Central memory CD8-positive, alpha-beta T cell (primary cell): ENCODE data around the gene CLSTN2.

ENCODE experiments used
- ATAC-seq: fragments of 150-1000 bp; cut with Tn5 transposase; replicated peaks from 2 replicates; pipeline ENCODE4 v1.10.0; 2022; ENCODE audit warnings: mild to moderate bottlenecking, moderate FRiP score, moderate number of reproducible peaks; ENCODE audit not compliant: poor library complexity, severe bottlenecking; ENCODE audit errors: extremely low read depth
- DNase-seq, 2 donors: peaks; one replicate each; pipeline ENCODE4 v3.0.0; 2021; ENCODE audit warnings: low spot score in 2 of 2
- H3K27ac Mint-ChIP-seq: one replicate; pipeline ENCODE4 v1.8.0; 2022; ENCODE audit warnings: low read depth, mild to moderate bottlenecking, moderate library complexity, mixed read lengths
- H3K27me3 Mint-ChIP-seq: one replicate; pipeline ENCODE4 v1.8.0; 2022; ENCODE audit warnings: mixed read lengths
- H3K36me3 Mint-ChIP-seq: one replicate; pipeline ENCODE4 v1.8.0; 2022; ENCODE audit warnings: mild to moderate bottlenecking, moderate library complexity, mixed read lengths; ENCODE audit not compliant: insufficient read depth
- H3K4me1 Mint-ChIP-seq: one replicate; pipeline ENCODE4 v1.8.0; 2022; ENCODE audit warnings: mixed read lengths
- H3K4me3 Mint-ChIP-seq: one replicate; pipeline ENCODE4 v1.8.0; 2022; ENCODE audit warnings: mild to moderate bottlenecking, moderate library complexity, mixed read lengths
- H3K9me3 Mint-ChIP-seq: one replicate; pipeline ENCODE4 v1.8.0; 2022; ENCODE audit warnings: mixed read lengths

CLSTN2 gene

GRCh38 chr3:140236836-140237501 lies 302.0 kb downstream of the CLSTN2 start:
- H3K27ac Mint-ChIP-seq, result no peak overlapping the region
- DNase-seq (no peak), ATAC-seq (no peak)
- peaks cover 4% of the 10 kb centered on the region for H3K9me3 Mint-ChIP-seq
- H3K4me1 Mint-ChIP-seq, result no peaks in the 10 kb centered on the region
- no peaks in the 10 kb centered on the region for H3K36me3 Mint-ChIP-seq
- peaks cover 9% of the 10 kb centered on the region for H3K27me3 Mint-ChIP-seq
- H3K4me3 Mint-ChIP-seq, result no peak overlapping the region

DNA sequence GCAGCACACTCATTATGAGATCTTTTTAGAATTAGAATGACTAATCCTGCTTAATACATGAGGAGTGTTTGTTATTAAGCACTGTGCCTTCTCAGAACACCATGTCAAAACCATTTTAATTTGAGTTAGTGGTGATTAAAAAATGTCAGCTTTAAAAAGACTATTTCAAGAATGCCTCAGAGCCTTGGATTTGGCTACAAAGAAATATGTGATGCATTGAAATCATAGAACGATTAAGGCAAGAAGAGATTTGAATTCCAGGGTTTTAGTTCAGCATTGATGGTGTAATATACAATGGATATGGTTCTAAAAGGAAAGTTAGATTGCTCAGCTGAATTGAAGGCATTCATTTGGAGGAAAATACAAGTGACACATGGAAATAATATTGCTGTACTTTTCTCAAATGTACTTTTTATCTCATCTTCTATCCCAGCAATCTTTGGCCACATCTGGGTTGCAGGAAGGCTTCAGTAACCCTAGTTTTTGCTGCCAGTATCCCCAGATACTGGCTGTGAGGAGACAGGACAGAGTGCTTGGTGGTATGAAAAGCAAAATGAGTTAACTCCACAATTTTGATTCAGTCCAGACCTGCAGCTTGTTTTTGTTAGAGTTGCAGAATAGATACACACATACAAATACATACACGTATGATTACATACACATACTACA lies 303.8 kb downstream of the CLSTN2 start:
- Mint-ChIP-seq H3K9me3 (no peaks in the 10 kb centered on the region), H3K27ac (no peak overlapping the region), H3K4me1 (no peaks in the 10 kb centered on the region), H3K27me3 (peaks cover 9% of the 10 kb centered on the region), H3K4me3 (no peak overlapping the region), H3K36me3 (no peaks in the 10 kb centered on the region)
- ATAC-seq, result no peak
- DNase-seq, result no peak

- Mint-ChIP-seq H3K36me3 (no peaks in the 10 kb centered on the region), H3K27me3 (no peaks in the 10 kb centered on the region), H3K4me1 (no peaks in the 10 kb centered on the region), H3K4me3 (no peak overlapping the region), H3K9me3 (no peaks in the 10 kb centered on the region), H3K27ac (no peak overlapping the region)
- DNase-seq (no peak), ATAC-seq (no peak)
These were observed 307.9 kb downstream of the CLSTN2 start for GRCh38 chr3:140242818-140243276.

DNA sequence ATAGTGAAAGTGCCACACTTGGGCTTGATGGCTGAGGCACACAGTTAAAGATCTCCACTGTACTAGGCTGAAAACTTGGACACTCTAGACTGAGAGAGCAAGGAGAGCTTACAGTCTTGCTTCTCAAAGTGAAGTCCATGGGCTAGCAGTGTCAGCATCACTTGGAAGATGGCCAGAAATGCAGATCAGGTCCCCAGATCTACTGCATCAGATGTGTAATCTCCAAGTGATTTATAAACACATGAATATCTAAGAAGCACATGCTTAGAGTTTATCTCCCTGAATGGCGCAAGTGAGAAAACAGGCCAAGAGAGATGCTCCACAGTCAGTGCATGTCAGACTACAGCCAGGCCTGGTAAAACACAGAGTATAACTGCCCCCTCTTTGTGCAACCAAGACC lies 308.6 kb downstream of the CLSTN2 start:
- H3K4me1 Mint-ChIP-seq, result no peaks in the 10 kb centered on the region
- H3K36me3 Mint-ChIP-seq, result no peaks in the 10 kb centered on the region
- H3K4me3 Mint-ChIP-seq, result no peak overlapping the region
- H3K27ac Mint-ChIP-seq, result no peak overlapping the region
- H3K27me3 Mint-ChIP-seq, result no peaks in the 10 kb centered on the region
- H3K9me3 Mint-ChIP-seq, result no peaks in the 10 kb centered on the region
- ATAC-seq (no peak), DNase-seq (no peak)

DNA sequence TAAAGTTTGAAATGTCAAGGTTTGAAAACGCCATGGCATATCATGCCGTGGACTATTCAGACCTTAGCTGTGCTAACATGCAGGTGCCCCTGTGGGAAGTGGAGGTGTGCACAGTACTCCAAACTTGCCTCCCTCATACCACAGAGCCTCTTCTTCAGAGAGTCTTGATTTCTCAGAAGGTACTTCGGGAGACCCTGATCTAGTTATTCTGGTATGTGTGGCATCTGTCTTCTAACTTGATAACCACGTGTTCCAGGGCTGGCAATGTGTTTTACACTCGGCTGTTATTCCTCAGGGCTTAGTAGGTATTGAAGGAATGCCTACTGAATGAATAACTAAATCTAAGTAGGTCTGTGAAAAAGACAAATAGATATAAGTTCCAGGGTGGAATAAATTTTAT lies 309.9 kb downstream of the CLSTN2 start:
- H3K4me3 Mint-ChIP-seq, result no peak overlapping the region
- no peaks in the 10 kb centered on the region for H3K27me3 Mint-ChIP-seq
- no peaks in the 10 kb centered on the region for H3K9me3 Mint-ChIP-seq
- ATAC-seq, result no peak
- H3K27ac Mint-ChIP-seq, result no peak overlapping the region
- no peaks in the 10 kb centered on the region for H3K36me3 Mint-ChIP-seq
- no peaks in the 10 kb centered on the region for H3K4me1 Mint-ChIP-seq
- DNase-seq, result no peak

DNA sequence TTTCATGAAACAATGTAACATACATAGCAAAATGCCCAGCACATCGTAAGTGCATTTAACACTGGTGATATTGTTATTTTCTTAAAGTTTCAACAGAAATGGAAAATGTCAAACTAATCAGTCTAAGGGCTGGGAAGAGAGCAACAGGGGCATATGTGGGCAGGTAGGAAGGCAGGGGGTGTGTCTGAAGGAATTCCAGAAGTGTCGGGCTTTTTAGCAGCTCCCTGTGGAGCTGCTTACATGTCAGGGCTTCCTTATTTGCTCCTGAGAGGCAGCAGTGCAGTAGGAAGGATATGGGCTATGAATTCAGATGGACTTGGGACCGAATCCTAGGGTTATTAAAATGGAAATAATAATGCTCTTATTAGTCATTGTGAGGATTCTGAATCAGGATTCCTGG lies 311.6 kb downstream of the CLSTN2 start:
- Mint-ChIP-seq H3K4me3 (no peak overlapping the region), H3K27ac (no peak overlapping the region), H3K36me3 (no peaks in the 10 kb centered on the region), H3K27me3 (no peaks in the 10 kb centered on the region), H3K4me1 (no peaks in the 10 kb centered on the region), H3K9me3 (no peaks in the 10 kb centered on the region)
- DNase-seq (no peak), ATAC-seq (no peak)

GRCh38 chr3:140247775-140248174 lies 312.8 kb downstream of the CLSTN2 start:
- no peak for DNase-seq
- no peak for ATAC-seq
- H3K4me3 Mint-ChIP-seq, result no peak overlapping the region
- no peaks in the 10 kb centered on the region for H3K4me1 Mint-ChIP-seq
- H3K36me3 Mint-ChIP-seq, result no peaks in the 10 kb centered on the region
- H3K9me3 Mint-ChIP-seq, result no peaks in the 10 kb centered on the region
- no peak overlapping the region for H3K27ac Mint-ChIP-seq
- H3K27me3 Mint-ChIP-seq, result no peaks in the 10 kb centered on the region

- no peaks in the 10 kb centered on the region for H3K36me3 Mint-ChIP-seq
- no peak overlapping the region for H3K27ac Mint-ChIP-seq
- H3K27me3 Mint-ChIP-seq, result no peaks in the 10 kb centered on the region
- H3K4me1 Mint-ChIP-seq, result no peaks in the 10 kb centered on the region
- DNase-seq (no peak), ATAC-seq (no peak)
- H3K4me3 Mint-ChIP-seq, result no peak overlapping the region
- H3K9me3 Mint-ChIP-seq, result no peaks in the 10 kb centered on the region
These were observed 314.2 kb downstream of the CLSTN2 start for GRCh38 chr3:140249188-140249587.

GRCh38 chr3:140250010-140250855 lies 315.2 kb downstream of the CLSTN2 start:
- Mint-ChIP-seq H3K27me3 (no peaks in the 10 kb centered on the region), H3K9me3 (no peaks in the 10 kb centered on the region), H3K4me3 (no peak overlapping the region), H3K4me1 (no peaks in the 10 kb centered on the region), H3K27ac (no peak overlapping the region), H3K36me3 (no peaks in the 10 kb centered on the region)
- no peak for ATAC-seq
- DNase-seq, result no peak

- Mint-ChIP-seq H3K4me1 (no peaks in the 10 kb centered on the region), H3K27ac (no peak overlapping the region), H3K27me3 (no peaks in the 10 kb centered on the region), H3K36me3 (no peaks in the 10 kb centered on the region), H3K4me3 (no peak overlapping the region), H3K9me3 (no peaks in the 10 kb centered on the region)
- DNase-seq (no peak), ATAC-seq (no peak)
These were observed 316.0 kb downstream of the CLSTN2 start for GRCh38 chr3:140250945-140251344.

DNA sequence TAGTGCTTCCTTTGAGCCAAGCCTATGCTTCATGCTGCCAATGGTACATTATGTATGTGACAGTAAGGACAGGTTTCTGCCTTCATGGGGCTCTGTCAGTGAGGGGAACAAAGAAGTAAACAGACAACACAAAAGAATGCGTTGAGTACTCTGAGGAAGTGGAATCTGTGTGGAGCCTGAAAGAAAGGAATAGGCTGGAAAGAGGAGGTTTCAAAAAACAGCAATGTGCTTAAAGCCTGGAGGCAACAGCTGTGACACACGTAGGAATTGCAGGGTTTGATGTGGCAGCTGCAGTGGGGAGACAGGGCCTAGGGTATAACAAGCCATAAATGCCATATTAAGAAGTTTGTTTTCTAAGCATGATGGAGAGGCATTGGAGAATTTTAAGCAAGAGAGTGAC lies 316.7 kb downstream of the CLSTN2 start:
- ATAC-seq (no peak), DNase-seq (no peak)
- Mint-ChIP-seq H3K27ac (no peak overlapping the region), H3K36me3 (no peaks in the 10 kb centered on the region), H3K9me3 (no peaks in the 10 kb centered on the region), H3K4me1 (no peaks in the 10 kb centered on the region), H3K27me3 (no peaks in the 10 kb centered on the region), H3K4me3 (no peak overlapping the region)

DNA sequence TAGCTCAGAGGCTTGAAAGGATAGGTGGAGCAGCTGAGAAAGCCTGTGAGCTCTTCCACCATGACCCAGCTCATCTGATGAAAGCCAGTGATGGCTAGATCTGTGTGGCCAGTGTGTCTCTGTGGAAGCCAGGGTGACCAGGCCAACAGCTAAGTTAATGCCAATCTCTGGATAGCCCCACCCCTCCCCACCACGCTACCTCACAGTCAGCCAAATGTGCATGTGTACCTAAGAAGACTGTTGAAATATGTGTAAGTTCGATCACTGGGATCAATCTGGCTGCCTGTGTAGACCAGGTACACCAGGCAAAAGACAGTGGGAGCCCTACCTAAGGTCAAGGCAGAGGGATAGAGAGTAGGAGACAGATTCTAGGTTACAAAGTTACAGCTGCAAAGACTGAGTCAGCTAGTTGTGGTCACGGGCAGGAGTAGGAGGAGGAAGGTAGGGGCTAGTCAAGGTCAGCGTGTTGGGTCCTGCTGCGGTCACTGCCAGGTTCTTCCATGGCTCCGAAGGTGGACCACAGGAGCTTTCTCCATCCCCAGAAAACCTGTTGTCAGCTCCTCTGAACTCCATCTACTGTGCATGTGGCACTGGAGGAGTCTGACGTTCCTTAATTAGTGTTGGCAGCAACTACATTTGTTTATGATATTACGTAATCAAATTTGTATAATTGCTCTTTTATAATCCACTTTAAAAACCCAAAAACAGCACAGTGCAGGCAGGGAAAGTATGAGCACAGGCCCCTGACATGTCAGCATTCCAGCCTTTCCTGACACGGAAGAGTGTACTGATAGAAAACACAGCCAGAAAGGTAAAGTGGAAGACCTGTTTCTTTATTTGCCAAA lies 318.0 kb downstream of the CLSTN2 start:
- Mint-ChIP-seq H3K9me3 (no peaks in the 10 kb centered on the region), H3K27me3 (no peaks in the 10 kb centered on the region), H3K4me3 (no peak overlapping the region), H3K27ac (no peak overlapping the region), H3K36me3 (no peaks in the 10 kb centered on the region), H3K4me1 (no peaks in the 10 kb centered on the region)
- no peak for ATAC-seq
- no peak for DNase-seq
